Caco-2 (cell line): Measurements from ENCODE around the gene RAP2B. TPM values are rescaled to one million over a fixed set of nuclear protein-coding genes. Genes with fewer than 3 reads are reported as not detected.

Source experiments
- BruUV-seq: library from RNA; stranded (reverse); fragments of 400-500 nt; replicated peaks from 2 replicates; lab custom pipeline; 2021; lab: Mats Ljungman, UMichigan
- CTCF ChIA-PET: fragments of 300-600 bp; sonication (Branson Sonifier 250); formaldehyde crosslinking; loops from one replicate; lab custom pipeline; 2022; ENCODE audit warnings: antibody characterized with exemption; lab: Charles Lee
- POLR2A ChIA-PET: fragments of 300-600 bp; sonication (Branson Sonifier 250); formaldehyde crosslinking; loops from one replicate; lab custom pipeline; 2022; ENCODE audit warnings: antibody characterized with exemption; lab: Charles Lee
- DNase-seq, 2 experiments: peaks; one replicate each; pipeline versions ENCODE4 v3.0.0 to v3.0.0-alpha.2; 2020 to 2022
- H3K27me3 ChIP-seq: replicated peaks from 2 replicates; pipeline ENCODE4 v1.6.0; 2011; ENCODE audit warnings: low read length; ENCODE audit not compliant: control insufficient read depth, insufficient read depth
- H3K36me3 ChIP-seq: 2 replicates; pipeline ENCODE4 v1.5.1; 2011; ENCODE audit warnings: low read length; ENCODE audit not compliant: control insufficient read depth, insufficient read depth
- H3K4me1 ChIP-seq: fragments of 250-450 bp; sonication (Bioruptor Pico); 2 replicates; pipeline ENCODE4 v1.5.1; 2020; ENCODE audit warnings: mild to moderate bottlenecking
- H3K4me3 ChIP-seq: 2 replicates; pipeline ENCODE4 v1.5.1; 2011; ENCODE audit warnings: low read depth, mild to moderate bottlenecking, control low read depth, low read length
- H3K9me3 ChIP-seq: fragments of 250-450 bp; sonication (Bioruptor Pico); 2 replicates; pipeline ENCODE4 v1.5.1; 2020; ENCODE audit warnings: mild to moderate bottlenecking, moderate library complexity
- H3K27ac Mint-ChIP-seq: one replicate; pipeline ENCODE4 v1.8.0; 2022; ENCODE audit warnings: mixed read lengths; ENCODE audit not compliant: unreplicated experiment
- H3K27me3 Mint-ChIP-seq: one replicate; pipeline ENCODE4 v1.8.0; 2022; ENCODE audit warnings: mixed read lengths; ENCODE audit not compliant: insufficient read depth, unreplicated experiment
- H3K36me3 Mint-ChIP-seq: one replicate; pipeline ENCODE4 v1.8.0; 2022; ENCODE audit warnings: mild to moderate bottlenecking, mixed read lengths; ENCODE audit not compliant: insufficient read depth, unreplicated experiment
- H3K4me1 Mint-ChIP-seq: one replicate; pipeline ENCODE4 v1.8.0; 2022; ENCODE audit warnings: low read depth, mixed read lengths; ENCODE audit not compliant: unreplicated experiment
- H3K4me3 Mint-ChIP-seq: one replicate; pipeline ENCODE4 v1.8.0; 2022; ENCODE audit warnings: mild to moderate bottlenecking, moderate library complexity, mixed read lengths; ENCODE audit not compliant: unreplicated experiment
- H3K9me3 Mint-ChIP-seq: one replicate; pipeline ENCODE4 v1.8.0; 2022; ENCODE audit warnings: mixed read lengths; ENCODE audit not compliant: unreplicated experiment
- intact Hi-C: fragments of 100-400 bp; cut with micrococcal nuclease; formaldehyde crosslinking; loops from one replicate; pipeline ENCODE4 v1.10.0; 2022; ENCODE audit not compliant: unreplicated experiment
- total RNA-seq: library from RNA; stranded (reverse); gene quantifications from 2 replicates; pipeline ENCODE4 v1.2.3, GENCODE V29; 2022
- TF ChIP-seq, protein P1 (sequence below), 2 experiments: fragments of 200-600 bp in 1 of 2; IDR thresholded peaks; 1 replicate in 1 of 2; 2 replicates in 1 of 2; pipeline versions ENCODE4 v1.5.1 to v1.8.0; 2011 to 2022; ENCODE audit warnings: antibody characterized with exemption in 1 of 2, control low read depth in 1 of 2, inconsistent platforms in 1 of 2, low read depth in 1 of 2, low read length in 1 of 2, mild to moderate bottlenecking in 1 of 2, moderate library complexity in 1 of 2; ENCODE audit not compliant: insufficient read depth in 1 of 2, severe bottlenecking in 1 of 2, unreplicated experiment in 1 of 2

The RAP2B gene
- total RNA-seq, 1 experiment from 2014 or later = 13.2 TPM

DNA sequence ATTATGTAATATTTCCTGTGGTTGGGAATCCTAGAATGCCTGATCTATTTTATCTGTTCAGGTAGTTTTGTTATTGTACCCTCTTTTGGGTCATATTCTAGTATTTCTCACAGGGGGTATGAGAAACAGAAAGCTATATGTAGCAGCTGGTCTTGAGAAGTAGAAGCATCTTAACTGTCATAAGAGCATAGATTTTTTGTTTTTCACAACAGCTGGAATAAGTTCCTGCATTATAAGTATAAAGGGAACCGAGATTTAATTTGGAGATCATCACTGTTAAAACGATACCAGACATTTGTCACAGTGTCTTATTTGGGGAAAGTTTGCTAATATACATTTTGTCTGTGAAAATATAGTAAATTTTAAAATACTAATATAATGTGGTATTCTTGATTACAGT is 4.8 kb downstream of the RAP2B start:
- CTCF ChIA-PET = no interaction called here
- H3K27ac Mint-ChIP-seq = no peak overlapping the region

DNA sequence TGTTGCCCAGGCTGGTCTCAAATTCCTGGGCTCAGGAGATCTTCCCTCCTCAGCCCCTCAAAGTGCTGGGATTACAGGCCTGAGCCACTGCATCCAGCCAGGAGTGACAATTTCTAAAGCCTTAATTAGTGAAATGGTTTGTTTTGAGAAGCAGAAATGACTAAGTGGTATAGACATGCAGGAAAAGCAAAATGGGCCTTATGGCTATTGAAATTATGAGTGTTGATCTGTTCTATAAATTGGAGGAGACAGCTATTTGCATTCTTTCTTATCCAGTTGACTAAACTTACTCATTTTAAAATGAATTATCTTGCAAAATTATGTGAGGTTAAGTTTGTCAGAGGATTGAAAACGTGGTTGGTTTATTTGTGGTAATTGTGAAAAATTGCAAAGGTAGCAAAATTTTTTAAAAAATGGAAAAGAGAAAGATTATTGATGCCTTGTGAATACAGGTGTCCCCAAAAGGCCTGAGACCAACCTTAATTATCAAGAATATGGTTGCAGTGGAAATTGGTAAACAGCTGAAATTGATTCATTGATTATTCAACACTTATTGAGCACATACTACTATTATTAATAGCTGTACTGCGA is 7.9 kb downstream of the RAP2B start:
- peaks cover 12% of the 10 kb centered on the region for H3K4me1 Mint-ChIP-seq
- H3K9me3 Mint-ChIP-seq = no peaks in the 10 kb centered on the region
- intact Hi-C loops = loop anchor here (10.0 kb wide), 1 partner anchor 265 kb away; no protein-coding TSS in a partner anchor
- Histone ChIP-seq H3K4me1 (0 out of 2 replicates have a peak, but pooled peaks cover 1% of the 10 kb centered on the region), H3K36me3 (no peaks in the 10 kb centered on the region), H3K27me3 (no peaks in the 10 kb centered on the region), H3K9me3 (no peaks in the 10 kb centered on the region), H3K4me3 (no peak overlapping the region)
- BruUV-seq = no TSS peak
- H3K4me3 Mint-ChIP-seq = no peak overlapping the region
- TF ChIP-seq, protein P1, sequence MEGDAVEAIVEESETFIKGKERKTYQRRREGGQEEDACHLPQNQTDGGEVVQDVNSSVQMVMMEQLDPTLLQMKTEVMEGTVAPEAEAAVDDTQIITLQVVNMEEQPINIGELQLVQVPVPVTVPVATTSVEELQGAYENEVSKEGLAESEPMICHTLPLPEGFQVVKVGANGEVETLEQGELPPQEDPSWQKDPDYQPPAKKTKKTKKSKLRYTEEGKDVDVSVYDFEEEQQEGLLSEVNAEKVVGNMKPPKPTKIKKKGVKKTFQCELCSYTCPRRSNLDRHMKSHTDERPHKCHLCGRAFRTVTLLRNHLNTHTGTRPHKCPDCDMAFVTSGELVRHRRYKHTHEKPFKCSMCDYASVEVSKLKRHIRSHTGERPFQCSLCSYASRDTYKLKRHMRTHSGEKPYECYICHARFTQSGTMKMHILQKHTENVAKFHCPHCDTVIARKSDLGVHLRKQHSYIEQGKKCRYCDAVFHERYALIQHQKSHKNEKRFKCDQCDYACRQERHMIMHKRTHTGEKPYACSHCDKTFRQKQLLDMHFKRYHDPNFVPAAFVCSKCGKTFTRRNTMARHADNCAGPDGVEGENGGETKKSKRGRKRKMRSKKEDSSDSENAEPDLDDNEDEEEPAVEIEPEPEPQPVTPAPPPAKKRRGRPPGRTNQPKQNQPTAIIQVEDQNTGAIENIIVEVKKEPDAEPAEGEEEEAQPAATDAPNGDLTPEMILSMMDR (IDR thresholded peaks at IDR 0.05; ENCODE audit: insufficient read depth in 1 of 2, low read depth in 1 of 2, low read length in 1 of 2, severe bottlenecking in 1 of 2, unreplicated experiment in 1 of 2) = no peak
- no peaks in the 10 kb centered on the region for H3K36me3 Mint-ChIP-seq
- POLR2A ChIA-PET = no interaction called here
- no peaks in the 10 kb centered on the region for H3K27me3 Mint-ChIP-seq
- H3K27ac Mint-ChIP-seq = no peak overlapping the region
- no peak for DNase-seq
- CTCF ChIA-PET = no interaction called here

More for the DNA sequence above, 4.8 kb downstream of the RAP2B start:
- Mint-ChIP-seq H3K4me1 (peaks cover 12% of the 10 kb centered on the region), H3K36me3 (peaks cover under 1% of the 10 kb centered on the region), H3K27me3 (no peaks in the 10 kb centered on the region), H3K4me3 (no peak overlapping the region), H3K9me3 (no peaks in the 10 kb centered on the region)
- POLR2A ChIA-PET = interaction anchor here (0.6 kb wide), 1 partner anchor 221 kb away, joined by 6 read pairs; no protein-coding TSS in a partner anchor
- no peak overlapping the region for H3K4me3 ChIP-seq
- no peaks in the 10 kb centered on the region for H3K9me3 ChIP-seq
- no peaks in the 10 kb centered on the region for H3K27me3 ChIP-seq
- H3K4me1 ChIP-seq = 0 out of 2 replicates have a peak, but pooled peaks cover 7% of the 10 kb centered on the region
- no TSS peak for BruUV-seq
- H3K36me3 ChIP-seq = no peaks in the 10 kb centered on the region
- DNase-seq = no peak
- intact Hi-C loops = loop anchor here (10.0 kb wide), 1 partner anchor 268 kb away; no protein-coding TSS in a partner anchor
- TF ChIP-seq, protein P1 (IDR thresholded peaks at IDR 0.05; ENCODE audit: insufficient read depth in 1 of 2, low read depth in 1 of 2, low read length in 1 of 2, severe bottlenecking in 1 of 2, unreplicated experiment in 1 of 2) = no peak

DNA sequence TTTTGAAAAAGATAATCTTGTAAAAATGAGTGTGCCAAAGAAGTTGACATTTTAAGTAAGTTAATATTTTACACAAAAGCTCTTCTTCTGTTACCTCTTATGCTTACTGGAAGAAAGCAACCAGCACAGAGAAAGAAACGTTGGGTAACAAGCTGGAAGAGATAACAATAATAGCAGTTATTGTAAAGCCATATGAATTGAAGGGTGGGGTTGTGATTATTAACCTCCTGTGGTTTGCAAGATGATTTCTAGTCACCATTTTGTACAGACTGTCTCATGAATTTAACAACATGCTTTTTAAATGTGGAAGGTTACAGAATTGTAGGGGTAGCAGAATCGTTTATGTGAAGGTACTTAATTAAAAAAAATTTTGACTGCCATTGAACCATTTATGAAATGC is 9.2 kb downstream of the RAP2B start:
- CTCF ChIA-PET = interaction anchor here (1.3 kb wide), 1 partner anchor 10 kb away, joined by 4 read pairs; the partner anchor contains the start of gene RAP2B
- no peaks in the 10 kb centered on the region for H3K36me3 ChIP-seq
- no peak overlapping the region for H3K4me3 ChIP-seq
- Mint-ChIP-seq H3K4me3 (no peak overlapping the region), H3K27ac (no peak overlapping the region), H3K4me1 (peaks cover 3% of the 10 kb centered on the region), H3K9me3 (no peaks in the 10 kb centered on the region), H3K27me3 (no peaks in the 10 kb centered on the region), H3K36me3 (no peaks in the 10 kb centered on the region)
- H3K27me3 ChIP-seq = no peaks in the 10 kb centered on the region
- H3K9me3 ChIP-seq = no peaks in the 10 kb centered on the region
- POLR2A ChIA-PET = no interaction called here
- intact Hi-C loops = no loop called here
- TF ChIP-seq, protein P1 (IDR thresholded peaks at IDR 0.05; ENCODE audit: insufficient read depth in 1 of 2, low read depth in 1 of 2, low read length in 1 of 2, severe bottlenecking in 1 of 2, unreplicated experiment in 1 of 2) = no peak
- no TSS peak for BruUV-seq
- DNase-seq = no peak
- no peaks in the 10 kb centered on the region for H3K4me1 ChIP-seq
